K562 (cell line): ENCODE data around the gene SYNPR. TPM values are rescaled to one million over a fixed set of nuclear protein-coding genes. Genes with fewer than 3 reads are reported as not detected.

Experiments
- ATAC-seq: fragments of 200-7000 bp; cut with Tn5 transposase; 3 replicates; pipeline ENCODE4 v1.9.1; 2020; ENCODE audit warnings: moderate library complexity
- BruUV-seq: library from RNA; stranded (reverse); fragments of 400-500 nt; replicated peaks from 2 replicates; lab custom pipeline; 2021; lab: Mats Ljungman, UMichigan
- CTCF ChIA-PET: fragments of 300-600 bp; formaldehyde crosslinking; extraction: SDS; loops from one replicate; lab custom pipeline; 2021; ENCODE audit warnings: low intra/inter-chr PET ratio; lab: Yijun Ruan, JAX
- POLR2A ChIA-PET: fragments of 300-600, 350-650 bp; sonication (Branson Sonifier 250); formaldehyde crosslinking; extraction: SDS; loops from one replicate; lab custom pipeline; 2021; ENCODE audit warnings: antibody characterized with exemption, inconsistent platforms; lab: Yijun Ruan, JAX
- DNase-seq, 4 experiments: peaks; one replicate each; pipeline versions ENCODE4 v3.0.0 to v3.0.0-alpha.2; 2011 to 2018; ENCODE audit warnings: low spot score in 3 of 4, mixed read lengths in 3 of 4; ENCODE audit errors: extremely low read depth in 1 of 4
- FAIRE-seq: peaks from 2 replicates; lab custom pipeline; 2011; peaks lifted over from hg19 to GRCh38; lab: Jason Lieb, UNC
- H2AFZ ChIP-seq: 2 replicates; pipeline ENCODE4 v1.6.0; 2011; ENCODE audit warnings: low read depth, low read length, control low read depth, inconsistent platforms
- H3K27ac ChIP-seq: fragments of 200-600 bp; 3 replicates; pipeline ENCODE4 v1.8.0; 2011; ENCODE audit warnings: low read depth, mild to moderate bottlenecking, control low read depth, inconsistent platforms, low read length, moderate library complexity, mixed read lengths; ENCODE audit errors: extremely low read depth
- H3K27me3 ChIP-seq, 2 experiments: fragments of 300-600 bp in 1 of 2; 2 replicates in 1 of 2; 3 replicates in 1 of 2; pipeline versions ENCODE4 v1.6.0 to v1.8.0; 2011; ENCODE audit warnings: inconsistent platforms in 2 of 2, low read length in 2 of 2, mild to moderate bottlenecking in 1 of 2, mixed read lengths in 1 of 2, moderate library complexity in 1 of 2; ENCODE audit not compliant: control insufficient read depth in 2 of 2, insufficient read depth in 2 of 2
- H3K36me3 ChIP-seq: fragments of 300-600 bp; 3 replicates; pipeline ENCODE4 v1.8.0; 2011; ENCODE audit warnings: mild to moderate bottlenecking, low read length, inconsistent platforms; ENCODE audit not compliant: control insufficient read depth, insufficient read depth
- H3K4me1 ChIP-seq, 2 experiments: fragments of 200-600 bp in 1 of 2; replicated peaks in 1 of 2; 2 replicates in 1 of 2; 3 replicates in 1 of 2; pipeline versions ENCODE4 v1.5.1 to v1.8.0; 2011; ENCODE audit warnings: inconsistent platforms in 2 of 2, low read length in 2 of 2, mild to moderate bottlenecking in 1 of 2, mixed read lengths in 1 of 2, moderate library complexity in 1 of 2; ENCODE audit not compliant: control insufficient read depth in 2 of 2, insufficient read depth in 2 of 2
- H3K4me2 ChIP-seq: 2 replicates; pipeline ENCODE4 v1.6.1; 2011; ENCODE audit warnings: low read length, control low read depth, inconsistent platforms, mixed read lengths; ENCODE audit not compliant: insufficient read depth
- H3K4me3 ChIP-seq: fragments of 200-600 bp; sonication (generic), shearing (Covaris generic); 2 replicates; pipeline ENCODE4 v1.5.1; 2016; ENCODE audit warnings: control low read depth, inconsistent platforms
- H3K79me2 ChIP-seq: fragments of 200-600 bp; 3 replicates; pipeline ENCODE4 v1.8.0; 2011; ENCODE audit warnings: low read length, inconsistent platforms; ENCODE audit not compliant: control insufficient read depth, insufficient read depth
- H3K9ac ChIP-seq, 2 experiments: 2 replicates each; pipeline versions ENCODE4 v1.6.0 to v1.6.1; 2011; ENCODE audit warnings: low read depth in 2 of 2, low read length in 2 of 2, control low read depth in 1 of 2, inconsistent platforms in 1 of 2, mild to moderate bottlenecking in 1 of 2, mixed read lengths in 1 of 2; ENCODE audit not compliant: insufficient read depth in 1 of 2
- H3K9me1 ChIP-seq: one replicate; pipeline ENCODE4 v1.6.0; 2011; ENCODE audit warnings: inconsistent platforms, mild to moderate bottlenecking, low read length, moderate library complexity; ENCODE audit not compliant: control insufficient read depth, insufficient read depth
- H3K9me3 ChIP-seq: replicated peaks from 2 replicates; pipeline ENCODE4 v1.5.1; 2011; ENCODE audit warnings: low read depth, low read length, inconsistent platforms; ENCODE audit not compliant: control insufficient read depth, insufficient read depth
- H4K20me1 ChIP-seq: replicated peaks from 2 replicates; pipeline ENCODE4 v1.6.1; 2011; ENCODE audit warnings: low read length, inconsistent platforms, mixed read lengths; ENCODE audit not compliant: control insufficient read depth, insufficient read depth
- CBFA2T3 ChIP-seq: fragments of 450-650 bp; IDR thresholded peaks from 2 replicates; pipeline ENCODE4 v1.6.1; 2017
- EHMT2 ChIP-seq: fragments of 450-650 bp; IDR thresholded peaks from 2 replicates; pipeline ENCODE4 v1.6.1; 2018; ENCODE audit warnings: antibody characterized with exemption
- GTF2A2 ChIP-seq: IDR thresholded peaks from 2 replicates; pipeline ENCODE4 v1.6.1; 2016; ENCODE audit warnings: mild to moderate bottlenecking, missing genetic modification characterization, missing compliant biosample characterization
- KAT7 ChIP-seq: sonication (generic); formaldehyde crosslinking; IDR thresholded peaks from 2 replicates; pipeline ENCODE4 v1.8.0; 2022; ENCODE audit warnings: missing genetic modification reagents, mild to moderate bottlenecking, borderline replicate concordance
- NFRKB ChIP-seq: fragments of 450-650 bp; IDR thresholded peaks from 2 replicates; pipeline ENCODE4 v1.6.1; 2016; ENCODE audit warnings: low read depth
- PHTF2 ChIP-seq: fragments of 250-450 bp; sonication (Bioruptor Pico); IDR thresholded peaks from 2 replicates; pipeline ENCODE4 v1.5.0; 2021; ENCODE audit warnings: mild to moderate bottlenecking
- PRMT5 ChIP-seq: sonication (generic); formaldehyde crosslinking; IDR thresholded peaks from 2 replicates; pipeline ENCODE4 v1.5.0; 2020; ENCODE audit warnings: missing genetic modification reagents
- PTRF ChIP-seq: fragments of 450-650 bp; IDR thresholded peaks from 2 replicates; pipeline ENCODE4 v1.6.1; 2016; ENCODE audit warnings: mild to moderate bottlenecking, missing genetic modification characterization, missing compliant biosample characterization
- SIN3A ChIP-seq, 2 experiments: fragments of 150-350 bp in 1 of 2; IDR thresholded peaks; 2 replicates each; pipeline ENCODE4 v1.6.1; 2011 to 2016; ENCODE audit warnings: borderline replicate concordance in 2 of 2, low read depth in 2 of 2, low read length in 2 of 2, mild to moderate bottlenecking in 2 of 2, moderate library complexity in 2 of 2; ENCODE audit not compliant: control insufficient read depth in 1 of 2
- SREBF1 ChIP-seq: fragments of 150-350 bp; IDR thresholded peaks from 2 replicates; pipeline ENCODE4 v1.6.1; 2014; ENCODE audit warnings: antibody characterized with exemption, low read depth, low read length, borderline replicate concordance
- ZNF133 ChIP-seq: fragments of 250-450 bp; sonication (Bioruptor Pico); IDR thresholded peaks from 2 replicates; pipeline ENCODE4 v1.4.0; 2020; ENCODE audit warnings: mild to moderate bottlenecking
- ZNF174 ChIP-seq: fragments of 250-450 bp; sonication (Bioruptor Pico); IDR thresholded peaks from 2 replicates; pipeline ENCODE4 v1.4.0; 2020; ENCODE audit warnings: mild to moderate bottlenecking
- ZNF212 ChIP-seq: fragments of 450-650 bp; formaldehyde crosslinking; IDR thresholded peaks from 2 replicates; pipeline ENCODE4 v1.4.0; 2020; ENCODE audit warnings: mild to moderate bottlenecking
- ZNF232 ChIP-seq: sonication (generic); formaldehyde crosslinking; IDR thresholded peaks from 2 replicates; pipeline ENCODE4 v1.8.0; 2022; ENCODE audit warnings: mild to moderate bottlenecking, missing genetic modification reagents
- ZNF3 ChIP-seq: fragments of 250-450 bp; sonication (Bioruptor Pico); IDR thresholded peaks from 2 replicates; pipeline ENCODE4 v1.5.0; 2021; ENCODE audit warnings: mild to moderate bottlenecking, moderate library complexity
- ZNF316 ChIP-seq: fragments of 450-650 bp; IDR thresholded peaks from 2 replicates; pipeline ENCODE4 v1.6.1; 2016
- WGBS: fragments of 100-300 bp; shearing (Covaris generic); methylation state at CpG from one replicate; pipeline ENCODE4 v1.1.6; 2016; ENCODE audit warnings: low coverage, mixed read lengths; ENCODE audit not compliant: insufficient coverage; ENCODE audit errors: missing lambda C conversion rate; 5-methylcytosine and 5-hydroxymethylcytosine counted together
- in situ Hi-C: fragments of 300-500 bp; cut with MboI; formaldehyde crosslinking; loops from 4 replicates; pipeline ENCODE4 v1.15.0; 2018; ENCODE audit warnings: inconsistent platforms, mixed read lengths
- intact Hi-C: fragments of 100-400 bp; cut with micrococcal nuclease; formaldehyde crosslinking; loops from 2 replicates; pipeline ENCODE4 v1.14.2; 2022
- polyA plus RNA-seq, 8 experiments: library from polyadenylated mRNA; depleted of rRNA in 4 of 8; stranded (reverse) in 5 of 8; unstranded in 3 of 8; fragments of >200 nt; fragmentation: Nextera tagmentation in 2 of 8; fragmentation: Illumina TruSeq in 1 of 8; extraction: Ambion mirVana in 2 of 8; extraction: Trizol in 1 of 8; gene quantifications; 2 replicates each; pipeline versions ENCODE4 v1.2.1 to v1.2.3, GENCODE V29; 2011 to 2014; ENCODE audit warnings: inconsistent platforms in 1 of 8, missing spikeins in 1 of 8
- total RNA-seq, 7 experiments: library from RNA; depleted of rRNA in 6 of 7; stranded (reverse); fragments of >200 nt in 6 of 7; fragmentation: Illumina TruSeq in 2 of 7; extraction: Trizol in 2 of 7; gene quantifications; 2 replicates each; pipeline versions ENCODE4 v1.2.1 to v1.2.3, GENCODE V29; 2011 to 2021; ENCODE audit warnings: low replicate concordance in 1 of 7
- TF ChIP-seq, protein P1 (sequence below): fragments of 450-650 bp; formaldehyde crosslinking; IDR thresholded peaks from 2 replicates; pipeline ENCODE4 v1.4.0; 2020; ENCODE audit warnings: mild to moderate bottlenecking, moderate library complexity
- TF ChIP-seq, protein P2 (sequence below): sonication (generic); formaldehyde crosslinking; IDR thresholded peaks from 2 replicates; pipeline ENCODE4 v1.8.0; 2023; ENCODE audit warnings: mild to moderate bottlenecking, missing genetic modification reagents
- TF ChIP-seq, protein P3 (sequence below): sonication (generic); formaldehyde crosslinking; IDR thresholded peaks from 2 replicates; pipeline ENCODE4 v1.8.1; 2023; ENCODE audit warnings: mild to moderate bottlenecking, missing genetic modification reagents

SYNPR gene
- total and polyA plus RNA-seq, 9 of the 15 experiments (the other 6 are each of a cell fraction or from before 2014, with no cell fraction given): not detected

DNA sequence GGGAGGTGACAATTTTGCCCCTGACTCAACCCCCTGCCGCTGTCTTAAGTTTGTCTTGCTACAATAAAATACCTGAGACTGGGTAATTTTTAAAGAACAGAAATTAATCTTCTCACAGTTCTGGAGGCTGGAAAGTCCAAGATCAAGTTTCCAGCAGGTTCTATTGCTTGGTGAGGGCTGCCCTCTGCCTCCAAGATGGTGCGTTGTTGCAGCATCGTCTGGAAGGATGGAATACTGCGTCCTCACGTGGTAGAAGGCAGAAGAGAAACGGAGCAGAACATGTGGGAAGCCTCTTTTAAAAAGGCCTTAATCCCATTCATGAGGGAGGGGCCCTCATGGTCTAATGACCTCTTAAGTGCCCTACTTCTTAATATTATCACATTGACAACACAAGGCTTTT, 287.1 kb downstream of the SYNPR start:
- no peak for FAIRE-seq
- POLR2A ChIA-PET: no interaction called here
- Histone ChIP-seq H3K4me2 (no peak overlapping the region), H3K79me2 (no peaks in the 10 kb centered on the region), H4K20me1 (no peaks in the 10 kb centered on the region), H3K9me1 (no peaks in the 10 kb centered on the region), H3K4me1 (no peaks in the 10 kb centered on the region), H3K27ac (no peak overlapping the region), H3K9ac (no peak overlapping the region), H3K9me3 (no peaks in the 10 kb centered on the region), H3K4me3 (no peak overlapping the region), H3K27me3 (no peaks in the 10 kb centered on the region), H2AFZ (no peak overlapping the region), H3K36me3 (no peaks in the 10 kb centered on the region)
- intact Hi-C loops (no loop called here), in situ Hi-C loops (no loop called here)
- no TSS peak for BruUV-seq
- TF ChIP-seq ZNF212 (no peak), PTRF (no peak), ZNF232 (CRISPR knock-in tag) (no peak), ZNF3 (CRISPR knock-in tag) (no peak), ZNF133 (CRISPR knock-in tag) (no peak), PHTF2 (CRISPR knock-in tag) (no peak), EHMT2 (no peak), KAT7 (CRISPR knock-in tag) (no peak), NFRKB (no peak), SIN3A (IDR thresholded peaks at IDR 0.05; ENCODE audit: borderline replicate concordance in 2 of 2, control insufficient read depth in 1 of 2, low read depth in 2 of 2, low read length in 2 of 2) (no peak), CBFA2T3 (no peak), ZNF174 (CRISPR knock-in tag) (no peak), SREBF1 (no peak), ZNF316 (no peak), PRMT5 (CRISPR knock-in tag) (no peak), GTF2A2 (tag) (no peak)
- TF ChIP-seq, protein P1, sequence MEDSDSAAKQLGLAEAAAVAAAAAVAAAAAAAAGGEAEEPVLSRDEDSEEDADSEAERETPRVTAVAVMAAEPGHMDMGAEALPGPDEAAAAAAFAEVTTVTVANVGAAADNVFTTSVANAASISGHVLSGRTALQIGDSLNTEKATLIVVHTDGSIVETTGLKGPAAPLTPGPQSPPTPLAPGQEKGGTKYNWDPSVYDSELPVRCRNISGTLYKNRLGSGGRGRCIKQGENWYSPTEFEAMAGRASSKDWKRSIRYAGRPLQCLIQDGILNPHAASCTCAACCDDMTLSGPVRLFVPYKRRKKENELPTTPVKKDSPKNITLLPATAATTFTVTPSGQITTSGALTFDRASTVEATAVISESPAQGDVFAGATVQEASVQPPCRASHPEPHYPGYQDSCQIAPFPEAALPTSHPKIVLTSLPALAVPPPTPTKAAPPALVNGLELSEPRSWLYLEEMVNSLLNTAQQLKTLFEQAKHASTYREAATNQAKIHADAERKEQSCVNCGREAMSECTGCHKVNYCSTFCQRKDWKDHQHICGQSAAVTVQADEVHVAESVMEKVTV (CRISPR knock-in tag): no peak
- TF ChIP-seq, protein P2, sequence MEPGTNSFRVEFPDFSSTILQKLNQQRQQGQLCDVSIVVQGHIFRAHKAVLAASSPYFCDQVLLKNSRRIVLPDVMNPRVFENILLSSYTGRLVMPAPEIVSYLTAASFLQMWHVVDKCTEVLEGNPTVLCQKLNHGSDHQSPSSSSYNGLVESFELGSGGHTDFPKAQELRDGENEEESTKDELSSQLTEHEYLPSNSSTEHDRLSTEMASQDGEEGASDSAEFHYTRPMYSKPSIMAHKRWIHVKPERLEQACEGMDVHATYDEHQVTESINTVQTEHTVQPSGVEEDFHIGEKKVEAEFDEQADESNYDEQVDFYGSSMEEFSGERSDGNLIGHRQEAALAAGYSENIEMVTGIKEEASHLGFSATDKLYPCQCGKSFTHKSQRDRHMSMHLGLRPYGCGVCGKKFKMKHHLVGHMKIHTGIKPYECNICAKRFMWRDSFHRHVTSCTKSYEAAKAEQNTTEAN (CRISPR knock-in tag): no peak
- TF ChIP-seq, protein P3, sequence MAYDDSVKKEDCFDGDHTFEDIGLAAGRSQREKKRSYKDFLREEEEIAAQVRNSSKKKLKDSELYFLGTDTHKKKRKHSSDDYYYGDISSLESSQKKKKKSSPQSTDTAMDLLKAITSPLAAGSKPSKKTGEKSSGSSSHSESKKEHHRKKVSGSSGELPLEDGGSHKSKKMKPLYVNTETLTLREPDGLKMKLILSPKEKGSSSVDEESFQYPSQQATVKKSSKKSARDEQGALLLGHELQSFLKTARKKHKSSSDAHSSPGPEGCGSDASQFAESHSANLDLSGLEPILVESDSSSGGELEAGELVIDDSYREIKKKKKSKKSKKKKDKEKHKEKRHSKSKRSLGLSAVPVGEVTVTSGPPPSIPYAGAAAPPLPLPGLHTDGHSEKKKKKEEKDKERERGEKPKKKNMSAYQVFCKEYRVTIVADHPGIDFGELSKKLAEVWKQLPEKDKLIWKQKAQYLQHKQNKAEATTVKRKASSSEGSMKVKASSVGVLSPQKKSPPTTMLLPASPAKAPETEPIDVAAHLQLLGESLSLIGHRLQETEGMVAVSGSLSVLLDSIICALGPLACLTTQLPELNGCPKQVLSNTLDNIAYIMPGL (CRISPR knock-in tag): no peak
- no peak for DNase-seq
- 0% methylated on average over 6 of the region's 6 CpGs for WGBS
- no peak for ATAC-seq
- CTCF ChIA-PET: no interaction called here
